Skeletal muscle satellite cell (primary cell): ENCODE data around the gene AIMP2.
A peak's percentile ranks its signal among the peaks of the same experiment; 100 is the strongest.
"Not testable (repeated sequence)": the region's sequence is repeated elsewhere in the genome, so short reads cannot be mapped to it uniquely, and the experiment has no call there.

ENCODE experiments used
- H3K27me3 ChIP-seq: 2 replicates; pipeline ENCODE4 v1.7.0; 2013; ENCODE audit warnings: low read length; ENCODE audit not compliant: control insufficient read depth, insufficient read depth
- H3K36me3 ChIP-seq: 2 replicates; pipeline ENCODE4 v1.7.0; 2013; ENCODE audit warnings: mild to moderate bottlenecking, control low read depth, low read length; ENCODE audit not compliant: insufficient read depth
- H3K4me1 ChIP-seq: 2 replicates; pipeline ENCODE4 v1.7.0; 2013; ENCODE audit warnings: low read length; ENCODE audit not compliant: control insufficient read depth, insufficient read depth
- H3K4me2 ChIP-seq: 2 replicates; pipeline ENCODE4 v1.7.0; 2013; ENCODE audit warnings: mild to moderate bottlenecking, low read length
- H3K4me3 ChIP-seq: 2 replicates; pipeline ENCODE4 v1.7.0; 2013; ENCODE audit warnings: low read length
- H3K9ac ChIP-seq: 2 replicates; pipeline ENCODE4 v1.7.0; 2013; ENCODE audit warnings: mild to moderate bottlenecking, low read depth, low read length, moderate library complexity
- H3K9me3 ChIP-seq: replicated peaks from 2 replicates; pipeline ENCODE4 v1.7.0; 2013; ENCODE audit warnings: mild to moderate bottlenecking, control low read depth, low read length

The AIMP2 gene

DNA sequence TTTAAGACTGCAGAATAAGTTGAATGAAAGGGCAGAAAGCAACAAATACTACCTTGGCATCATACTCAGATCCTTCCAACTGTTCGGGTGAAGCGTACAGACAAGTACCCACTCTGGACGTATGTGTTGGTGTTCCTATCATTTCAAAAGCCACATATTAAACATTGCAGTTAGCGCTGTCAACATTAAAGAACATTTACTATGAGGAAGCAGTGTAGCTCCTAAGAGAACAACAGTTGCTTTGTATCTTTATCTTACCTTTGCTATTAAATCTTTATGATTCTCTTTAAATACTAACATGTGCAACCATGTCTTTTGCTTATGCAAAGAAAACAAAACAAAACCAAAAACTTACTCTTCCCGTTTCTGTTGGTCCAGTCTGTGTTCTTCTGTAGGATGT lies 19.5 kb downstream of the AIMP2 start:
- Histone ChIP-seq H3K27me3 (no peaks in the 10 kb centered on the region), H3K9me3 (no peaks in the 10 kb centered on the region), H3K4me2 (no peak overlapping the region), H3K4me3 (no peak overlapping the region), H3K9ac (no peak overlapping the region), H3K4me1 (no peaks in the 10 kb centered on the region), H3K36me3 (peaks cover 61% of the 10 kb centered on the region)

DNA sequence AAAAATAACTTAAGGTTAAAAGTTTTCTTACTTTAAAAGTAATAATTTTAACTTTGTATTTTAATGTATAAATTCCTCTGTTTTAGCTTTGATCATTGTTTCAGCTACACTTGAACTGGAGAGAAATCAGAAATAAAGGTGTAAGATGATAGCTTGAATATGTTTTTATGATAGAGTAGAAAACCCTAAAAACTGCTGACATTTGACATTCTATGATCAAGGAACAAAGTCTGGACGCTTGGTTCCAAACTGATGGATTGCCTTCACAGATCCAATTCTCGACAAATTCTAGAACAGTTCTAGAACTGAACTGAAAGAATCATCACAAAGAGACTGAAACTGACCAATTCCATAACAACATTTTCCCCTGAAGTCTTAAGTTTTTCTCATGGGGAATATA lies 21.9 kb downstream of the AIMP2 start, which contains the start of gene ANKRD61:
TSS of gene ANKRD61 (plus strand) at position 389 of the 400 bp plus-strand sequence. CDS start at position 389, 0 bp downstream.
- H3K27me3 ChIP-seq = no peaks in the 10 kb centered on the region
- H3K4me1 ChIP-seq = no peaks in the 10 kb centered on the region
- no peaks in the 10 kb centered on the region for H3K9me3 ChIP-seq
- no peak within 1 kb of the TSS for H3K4me2 ChIP-seq
- H3K36me3 ChIP-seq = peaks cover 60% of the 10 kb centered on the region
- H3K4me3 ChIP-seq = no peak within 1 kb of the TSS
- H3K9ac ChIP-seq = no peak within 1 kb of the TSS

DNA sequence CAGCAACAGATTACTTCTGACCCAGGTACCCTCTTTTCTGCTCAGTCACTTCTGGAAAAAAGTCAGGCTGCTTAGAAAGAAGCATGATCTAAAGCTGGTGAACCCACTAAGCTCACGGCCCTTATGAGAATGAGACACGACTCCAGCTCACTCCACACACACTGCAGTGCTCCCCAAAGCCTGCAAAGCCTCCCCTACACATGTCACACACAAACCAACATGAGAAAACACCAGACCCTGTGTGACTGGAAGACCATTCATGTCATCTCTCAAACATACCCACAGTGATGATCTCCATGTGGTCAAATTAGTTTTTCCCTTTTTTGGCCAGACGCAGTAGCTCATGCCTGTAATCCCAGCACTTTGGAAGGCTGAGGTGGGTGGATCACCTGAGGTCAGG lies 22.5 kb downstream of the AIMP2 start:
- no peak overlapping the region for H3K9ac ChIP-seq
- peaks cover 60% of the 10 kb centered on the region for H3K36me3 ChIP-seq
- no peaks in the 10 kb centered on the region for H3K4me1 ChIP-seq
- H3K9me3 ChIP-seq = no peaks in the 10 kb centered on the region
- H3K4me3 ChIP-seq = no peak overlapping the region
- no peaks in the 10 kb centered on the region for H3K27me3 ChIP-seq
- H3K4me2 ChIP-seq = no peak overlapping the region

DNA sequence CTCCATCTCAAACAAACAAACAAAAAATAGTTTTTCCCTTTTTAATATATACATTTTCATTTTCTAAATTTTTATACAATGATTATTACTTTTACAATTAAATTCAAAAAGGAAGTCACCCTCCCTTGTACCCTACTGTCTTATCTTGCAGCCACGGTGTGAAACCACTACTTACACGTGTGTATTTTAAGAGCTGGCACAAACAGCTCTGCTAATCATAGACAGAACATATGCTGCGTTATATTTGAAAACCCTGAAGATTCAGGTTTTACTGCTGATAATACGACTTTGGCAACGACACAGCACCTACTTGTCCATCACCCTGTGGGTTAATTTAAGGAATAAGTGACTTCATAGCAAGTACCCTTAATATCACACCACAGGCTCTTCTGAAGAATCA lies 23.1 kb downstream of the AIMP2 start:
- no peaks in the 10 kb centered on the region for H3K27me3 ChIP-seq
- no peak overlapping the region for H3K9ac ChIP-seq
- H3K36me3 ChIP-seq = peaks cover 54% of the 10 kb centered on the region
- no peaks in the 10 kb centered on the region for H3K4me1 ChIP-seq
- H3K4me3 ChIP-seq = no peak overlapping the region
- no peak overlapping the region for H3K4me2 ChIP-seq
- H3K9me3 ChIP-seq = no peaks in the 10 kb centered on the region

DNA sequence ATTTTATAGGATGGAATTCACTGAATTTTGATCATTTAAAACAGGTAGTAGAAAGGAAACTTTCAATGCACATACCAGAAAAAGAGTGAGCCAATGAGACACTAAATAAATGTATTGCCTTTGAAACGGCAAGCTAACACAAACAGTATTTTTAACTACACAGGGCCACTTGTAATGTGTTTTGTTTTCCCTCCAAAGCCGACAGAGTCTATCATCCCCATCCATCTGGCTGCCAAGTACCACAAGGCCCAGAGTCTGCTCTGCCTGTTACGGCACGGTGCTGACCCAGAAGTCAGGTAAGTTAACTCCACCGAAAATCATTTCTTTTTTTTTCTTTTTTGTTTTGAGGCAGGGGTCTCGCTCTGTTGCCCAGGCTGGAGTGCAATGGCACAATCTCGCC lies 23.6 kb downstream of the AIMP2 start:
- no peak overlapping the region for H3K9ac ChIP-seq
- no peak overlapping the region for H3K4me3 ChIP-seq
- peaks cover 49% of the 10 kb centered on the region for H3K36me3 ChIP-seq
- no peak overlapping the region for H3K4me2 ChIP-seq
- no peaks in the 10 kb centered on the region for H3K27me3 ChIP-seq
- H3K4me1 ChIP-seq = no peaks in the 10 kb centered on the region
- no peaks in the 10 kb centered on the region for H3K9me3 ChIP-seq

DNA sequence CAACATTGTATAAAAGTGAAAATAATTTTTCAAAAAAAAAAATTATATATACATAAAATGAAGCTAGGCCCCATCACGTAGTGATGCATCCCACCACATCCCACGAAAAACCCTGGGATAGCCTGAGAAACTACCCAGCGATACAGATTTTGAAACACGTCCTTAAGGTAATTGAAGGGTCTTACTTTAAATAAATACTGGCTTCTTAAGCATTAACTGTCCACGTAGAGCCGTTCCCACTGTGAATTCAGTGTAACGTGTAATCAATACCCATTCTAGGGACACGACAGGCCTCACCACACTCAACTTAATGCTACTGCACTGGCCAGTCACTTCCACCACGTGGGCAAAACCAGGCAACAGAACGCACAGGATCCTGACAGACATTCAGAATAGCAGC lies 26.1 kb downstream of the AIMP2 start:
- Histone ChIP-seq H3K4me2 (no peak overlapping the region), H3K27me3 (no peaks in the 10 kb centered on the region), H3K36me3 (peaks cover 47% of the 10 kb centered on the region), H3K9me3 (no peaks in the 10 kb centered on the region), H3K4me1 (no peaks in the 10 kb centered on the region), H3K4me3 (no peak overlapping the region), H3K9ac (no peak overlapping the region)

DNA sequence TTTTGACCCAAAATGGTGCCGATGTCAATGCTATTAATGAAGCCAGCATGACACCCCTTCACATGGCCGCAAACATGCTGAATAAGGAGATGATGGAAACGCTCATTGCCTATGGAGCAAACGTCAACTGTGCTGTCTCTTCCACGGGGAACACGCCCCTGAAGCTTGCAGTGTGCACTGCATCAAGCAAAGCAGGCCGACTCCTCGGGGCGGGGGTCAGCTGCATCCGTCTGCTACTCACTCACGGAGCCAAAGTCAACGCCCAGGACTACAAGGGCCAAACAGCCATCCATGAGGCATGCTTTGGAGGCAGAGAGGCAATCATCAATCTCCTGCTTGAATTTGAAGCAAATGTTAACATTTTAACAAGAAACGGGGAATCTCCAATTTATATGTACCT lies 26.6 kb downstream of the AIMP2 start:
- peaks cover 51% of the 10 kb centered on the region for H3K36me3 ChIP-seq
- no peaks in the 10 kb centered on the region for H3K27me3 ChIP-seq
- no peaks in the 10 kb centered on the region for H3K4me1 ChIP-seq
- no peak overlapping the region for H3K9ac ChIP-seq
- no peak overlapping the region for H3K4me2 ChIP-seq
- H3K4me3 ChIP-seq = no peak overlapping the region
- H3K9me3 ChIP-seq = no peaks in the 10 kb centered on the region

DNA sequence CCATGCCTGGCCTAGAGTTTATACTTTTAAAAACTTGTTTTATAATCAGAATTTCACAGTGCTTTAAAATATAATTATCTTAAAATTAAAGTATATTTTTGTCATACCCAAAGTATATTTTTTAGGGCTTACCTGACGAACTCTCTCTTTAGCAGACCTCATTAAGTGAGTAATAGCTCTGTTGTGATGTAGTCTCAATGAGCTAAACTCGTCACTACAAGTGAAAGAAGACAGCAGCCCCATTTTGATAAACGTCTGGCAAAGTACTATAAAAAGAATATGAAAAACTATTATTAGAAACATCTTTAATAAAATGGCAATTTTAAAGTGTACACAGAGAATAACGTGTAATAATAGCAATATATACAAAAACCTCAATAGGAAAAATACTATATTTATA lies 40.7 kb downstream of the AIMP2 start:
- H3K36me3 ChIP-seq = peaks cover 43% of the 10 kb centered on the region
- H3K4me1 ChIP-seq = no peaks in the 10 kb centered on the region
- no peak overlapping the region for H3K9ac ChIP-seq
- H3K4me2 ChIP-seq = no peak overlapping the region
- no peaks in the 10 kb centered on the region for H3K27me3 ChIP-seq
- H3K9me3 ChIP-seq = no peaks in the 10 kb centered on the region
- no peak overlapping the region for H3K4me3 ChIP-seq

DNA sequence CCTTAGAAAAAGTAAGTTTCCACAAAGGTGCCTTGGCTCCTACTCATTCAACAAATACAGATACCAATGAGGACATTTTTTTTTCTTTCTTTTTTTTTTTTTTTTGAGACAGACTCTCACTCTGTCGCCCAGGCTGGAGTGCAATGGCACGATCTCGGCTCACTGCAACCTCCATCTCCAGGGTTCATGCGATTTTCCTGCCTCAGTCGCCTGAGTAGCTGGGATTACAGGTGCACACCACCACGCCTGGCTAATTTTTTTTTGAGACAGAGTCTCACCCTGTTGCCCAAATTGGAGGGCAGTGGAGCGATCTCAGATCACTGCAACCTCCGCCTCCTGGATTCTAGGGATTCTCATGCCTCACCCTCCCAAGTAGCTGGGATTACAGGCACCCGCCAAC lies 42.1 kb downstream of the AIMP2 start:
- H3K9ac ChIP-seq, H3K4me2 ChIP-seq: not testable (repeated sequence)
- peaks cover 32% of the 10 kb centered on the region for H3K36me3 ChIP-seq

DNA sequence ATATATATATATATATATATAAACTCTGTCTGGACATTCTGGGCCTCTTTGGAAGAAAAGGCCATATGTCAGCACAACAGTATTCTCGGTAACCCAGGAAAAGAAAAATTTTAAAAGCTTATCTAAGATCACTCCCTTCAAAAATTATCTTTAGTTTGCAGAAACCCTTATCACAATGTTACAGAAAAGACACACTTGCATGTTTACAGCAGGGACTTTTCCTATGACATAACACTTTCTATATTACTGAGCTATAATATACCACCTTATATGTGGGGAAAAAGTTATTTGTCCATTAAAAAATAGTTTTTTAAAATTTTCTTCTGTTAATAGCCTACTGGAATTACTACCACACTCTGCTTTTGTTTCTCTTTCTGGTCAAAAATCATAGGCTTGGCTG lies 47.5 kb downstream of the AIMP2 start:
- H3K4me2 ChIP-seq = peak overlapping the region; percentile 98
- H3K9me3 ChIP-seq = no peaks in the 10 kb centered on the region
- H3K9ac ChIP-seq = no peak overlapping the region
- H3K4me1 ChIP-seq = peaks cover 20% of the 10 kb centered on the region
- no peak overlapping the region for H3K4me3 ChIP-seq
- H3K27me3 ChIP-seq = no peaks in the 10 kb centered on the region
- peaks cover 15% of the 10 kb centered on the region for H3K36me3 ChIP-seq

More for the DNA sequence above, 42.1 kb downstream of the AIMP2 start:
- H3K4me1 ChIP-seq, H3K4me3 ChIP-seq, H3K9me3 ChIP-seq, H3K27me3 ChIP-seq: not testable (repeated sequence)

DNA sequence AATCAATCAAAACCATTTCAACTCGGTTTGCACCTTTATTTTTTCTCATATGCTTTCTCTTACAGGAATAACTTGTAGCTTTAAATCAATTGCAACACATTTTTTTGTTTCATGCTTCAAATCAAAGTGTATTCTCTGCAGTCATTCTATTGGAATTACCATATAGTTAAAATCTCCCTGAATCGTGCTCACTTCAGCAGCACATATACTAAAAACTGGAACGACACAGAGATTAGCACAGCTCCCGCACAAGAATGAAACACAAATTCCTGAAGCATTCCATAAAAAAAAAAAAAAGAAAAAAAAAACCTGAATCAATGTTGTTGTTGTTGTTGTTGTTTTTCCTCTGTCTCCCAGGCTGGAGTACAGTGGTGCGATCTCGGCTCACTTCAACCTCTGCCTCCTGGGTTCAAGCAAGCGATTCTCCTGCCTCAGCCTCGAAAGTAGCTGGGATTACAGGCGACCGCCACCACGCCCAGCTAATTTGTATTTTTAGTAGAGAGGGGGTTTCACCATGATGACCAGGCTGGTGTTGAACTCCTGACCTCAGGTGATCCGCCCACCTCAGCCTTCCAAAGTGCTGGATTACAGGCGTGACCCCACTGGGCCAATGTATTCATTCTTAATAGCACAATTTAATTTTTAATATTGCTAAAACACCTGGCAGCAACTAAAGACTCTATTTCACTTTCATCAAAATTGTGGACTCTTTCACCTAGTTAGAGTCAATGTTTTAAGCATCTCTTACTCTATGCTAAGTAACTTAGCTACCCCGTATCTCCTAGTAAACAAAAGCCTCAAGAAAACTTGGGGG lies 48.5 kb downstream of the AIMP2 start:
- Histone ChIP-seq H3K27me3 (no peaks in the 10 kb centered on the region), H3K9me3 (no peaks in the 10 kb centered on the region), H3K4me3 (peak overlapping the region; percentile 100), H3K36me3 (peaks cover 10% of the 10 kb centered on the region), H3K9ac (peak overlapping the region; percentile 95), H3K4me2 (peak overlapping the region; percentile 98), H3K4me1 (peaks cover 20% of the 10 kb centered on the region)

DNA sequence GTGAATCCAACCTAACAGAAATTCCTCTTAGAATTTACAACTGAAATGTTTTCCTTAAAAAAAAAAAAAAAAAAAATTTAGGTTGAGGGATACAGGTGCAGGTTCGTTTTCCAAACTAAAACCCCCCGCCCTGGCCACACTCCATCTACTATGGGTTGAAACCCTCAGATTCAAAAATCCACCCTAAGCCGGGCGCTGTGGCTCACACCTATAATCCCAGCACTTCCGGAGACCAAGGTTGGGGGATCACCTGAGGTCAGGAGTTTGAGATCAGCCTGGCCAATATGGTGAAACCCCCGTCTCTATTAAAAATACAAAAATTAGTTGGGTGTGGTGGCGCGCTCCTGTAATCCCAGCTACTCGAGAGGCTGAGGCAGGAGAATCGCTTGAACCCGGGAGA lies 50.9 kb downstream of the AIMP2 start:
- H3K4me3 ChIP-seq, H3K36me3 ChIP-seq, H3K4me2 ChIP-seq, H3K9me3 ChIP-seq, H3K9ac ChIP-seq, H3K27me3 ChIP-seq: not testable (repeated sequence)
- H3K4me1 ChIP-seq = peaks cover 20% of the 10 kb centered on the region
